HG02973 (cell line): ENCODE measurements around the gene ZFAND6.

Source experiments
- ATAC-seq: cut with Tn5 transposase; IDR thresholded peaks from one replicate; pipeline ENCODE4 v1.9.1; 2021; ENCODE audit warnings: moderate library complexity; ENCODE audit not compliant: unreplicated experiment

Gene ZFAND6

GRCh38 chr15:80049046-80049445 lies 10.4 kb upstream of the ZFAND6 start:
- ATAC-seq: no peak

- no peak for ATAC-seq
These were observed 6.7 kb upstream of the ZFAND6 start for GRCh38 chr15:80052597-80053304.

GRCh38 chr15:80055933-80056332 lies 3.5 kb upstream of the ZFAND6 start:
- ATAC-seq: no peak

GRCh38 chr15:80058044-80058443 lies 1.4 kb upstream of the ZFAND6 start:
- ATAC-seq: no peak

GRCh38 chr15:80059786-80060355 lies 395 bp downstream of the ZFAND6 start:
- peak; percentile 39 for ATAC-seq

GRCh38 chr15:80060356-80061006 lies 1.0 kb downstream of the ZFAND6 start:
- no peak for ATAC-seq

GRCh38 chr15:80061582-80061981 lies 2.1 kb downstream of the ZFAND6 start:
- no peak for ATAC-seq

GRCh38 chr15:80066912-80067311 lies 7.4 kb downstream of the ZFAND6 start:
- no peak for ATAC-seq

- no peak for ATAC-seq
These were observed 9.1 kb downstream of the ZFAND6 start for GRCh38 chr15:80068578-80068977.

GRCh38 chr15:80070840-80071239 lies 11.4 kb downstream of the ZFAND6 start:
- no peak for ATAC-seq

GRCh38 chr15:80071652-80072051 lies 12.2 kb downstream of the ZFAND6 start:
- no peak for ATAC-seq

- ATAC-seq: peak; percentile 77
These were observed 13.0 kb downstream of the ZFAND6 start for GRCh38 chr15:80072285-80072994.

GRCh38 chr15:80073197-80073596 lies 13.7 kb downstream of the ZFAND6 start:
- ATAC-seq: no peak

GRCh38 chr15:80076321-80077318 lies 17.1 kb downstream of the ZFAND6 start:
- no peak for ATAC-seq

- no peak for ATAC-seq
These were observed 21.9 kb downstream of the ZFAND6 start for GRCh38 chr15:80081390-80081789.

- no peak for ATAC-seq
These were observed 27.6 kb downstream of the ZFAND6 start for GRCh38 chr15:80087104-80087503.

- ATAC-seq: no peak
These were observed 30.6 kb downstream of the ZFAND6 start for GRCh38 chr15:80090041-80090440.

- no peak for ATAC-seq
These were observed 31.5 kb downstream of the ZFAND6 start for GRCh38 chr15:80090879-80091503.

GRCh38 chr15:80093854-80094418 lies 34.5 kb downstream of the ZFAND6 start:
- ATAC-seq: no peak

GRCh38 chr15:80095511-80095910 lies 36.0 kb downstream of the ZFAND6 start:
- ATAC-seq: no peak
